GM21786 (cell line): ENCODE data around the gene FEM1C.
"Not testable (repeated sequence)": the region's sequence is repeated elsewhere in the genome, so short reads cannot be mapped to it uniquely, and the experiment has no call there.

Source experiments
- ATAC-seq: cut with Tn5 transposase; IDR thresholded peaks from one replicate; pipeline ENCODE4 v1.9.1; 2021; ENCODE audit not compliant: unreplicated experiment

FEM1C gene

DNA sequence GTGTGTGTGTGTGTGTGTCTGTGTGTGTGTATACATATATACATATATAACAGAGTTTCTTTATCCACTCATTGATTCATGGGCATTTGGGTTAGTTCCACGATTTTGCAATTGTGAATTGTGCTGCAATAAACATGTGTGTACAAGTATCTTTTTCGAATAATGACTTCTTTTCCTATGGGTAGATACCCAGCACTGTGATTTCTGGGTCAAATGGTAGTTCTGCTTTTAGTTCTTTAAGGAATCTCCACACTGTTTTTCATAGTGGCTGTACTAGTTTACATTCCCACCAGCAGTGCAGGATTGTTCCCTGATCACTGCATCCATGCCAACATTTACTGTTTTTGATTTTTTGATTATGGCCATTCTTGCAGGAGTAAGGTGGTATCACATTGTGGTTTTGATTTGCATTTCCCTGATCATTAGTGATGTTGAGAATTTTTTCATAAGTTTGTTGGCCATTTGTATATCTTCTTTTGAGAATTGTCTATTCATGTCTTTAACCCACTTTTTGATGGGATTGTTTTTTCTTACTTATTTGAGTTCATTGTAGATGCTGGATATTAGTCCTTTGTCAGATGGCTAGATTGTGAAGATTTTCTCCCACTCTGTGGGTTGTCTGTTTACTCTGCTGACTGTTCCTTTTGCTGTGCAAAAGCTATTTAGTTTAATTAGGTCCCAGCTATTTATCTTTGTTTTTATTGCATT is 65.3 kb downstream of the FEM1C start:
- ATAC-seq: not testable (repeated sequence)

DNA sequence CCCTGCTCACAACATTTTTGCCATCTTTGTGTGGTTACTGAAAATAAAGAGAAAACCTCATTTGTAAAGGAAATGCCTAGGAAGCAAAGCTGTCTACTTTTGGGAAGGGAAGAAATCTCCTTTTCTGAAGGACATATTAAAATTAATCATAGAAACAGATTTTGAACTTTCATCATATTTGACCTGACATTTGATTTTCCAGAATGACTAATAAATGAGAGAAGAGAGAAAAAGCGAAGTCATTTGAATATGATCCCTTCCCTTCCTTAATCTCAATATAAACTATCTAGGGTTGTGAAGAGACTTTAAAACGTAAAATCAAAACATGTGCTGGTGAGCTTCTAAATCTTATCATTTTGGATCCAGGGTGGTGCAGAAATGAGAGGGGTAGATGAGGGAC is 66.3 kb downstream of the FEM1C start:
- no peak for ATAC-seq

DNA sequence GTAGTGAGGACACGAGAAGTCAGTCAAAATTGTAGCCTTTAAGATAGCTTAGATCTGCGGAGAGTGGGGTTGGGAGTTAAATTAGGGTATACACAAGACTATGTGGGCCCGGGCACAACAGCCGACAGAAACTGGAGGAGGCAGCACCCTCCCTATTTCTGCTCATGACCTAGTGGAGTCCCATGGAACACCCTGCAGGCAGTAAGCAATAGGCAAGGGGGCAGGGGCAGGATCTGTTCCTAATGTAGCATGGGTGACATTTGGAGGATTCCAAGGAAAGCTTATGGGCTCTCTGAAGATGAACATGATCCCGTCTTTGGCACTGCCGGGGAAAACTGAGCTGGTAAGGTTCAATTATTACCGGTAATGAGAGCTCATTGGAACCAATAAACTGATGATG is 67.0 kb downstream of the FEM1C start:
- no peak for ATAC-seq

DNA sequence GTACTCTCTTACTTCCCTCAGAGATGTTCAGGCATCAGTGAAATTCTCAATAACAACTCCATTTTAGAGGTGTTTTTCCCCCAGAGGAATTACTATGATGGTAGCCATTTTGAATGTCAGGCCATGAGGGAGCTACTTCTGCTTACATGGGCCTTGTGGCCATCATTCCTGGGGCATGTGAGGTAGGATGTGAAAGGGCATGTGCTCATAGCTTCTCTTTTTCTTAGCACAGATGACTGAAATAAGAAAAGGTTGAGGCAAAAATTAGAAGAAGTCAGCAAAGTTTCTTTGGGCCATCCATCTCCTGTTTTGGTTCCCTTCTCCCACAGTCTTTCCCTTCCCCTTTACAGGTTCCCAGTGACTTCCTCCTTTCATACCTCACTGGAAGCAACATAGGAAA is 68.8 kb downstream of the FEM1C start:
- no peak for ATAC-seq

DNA sequence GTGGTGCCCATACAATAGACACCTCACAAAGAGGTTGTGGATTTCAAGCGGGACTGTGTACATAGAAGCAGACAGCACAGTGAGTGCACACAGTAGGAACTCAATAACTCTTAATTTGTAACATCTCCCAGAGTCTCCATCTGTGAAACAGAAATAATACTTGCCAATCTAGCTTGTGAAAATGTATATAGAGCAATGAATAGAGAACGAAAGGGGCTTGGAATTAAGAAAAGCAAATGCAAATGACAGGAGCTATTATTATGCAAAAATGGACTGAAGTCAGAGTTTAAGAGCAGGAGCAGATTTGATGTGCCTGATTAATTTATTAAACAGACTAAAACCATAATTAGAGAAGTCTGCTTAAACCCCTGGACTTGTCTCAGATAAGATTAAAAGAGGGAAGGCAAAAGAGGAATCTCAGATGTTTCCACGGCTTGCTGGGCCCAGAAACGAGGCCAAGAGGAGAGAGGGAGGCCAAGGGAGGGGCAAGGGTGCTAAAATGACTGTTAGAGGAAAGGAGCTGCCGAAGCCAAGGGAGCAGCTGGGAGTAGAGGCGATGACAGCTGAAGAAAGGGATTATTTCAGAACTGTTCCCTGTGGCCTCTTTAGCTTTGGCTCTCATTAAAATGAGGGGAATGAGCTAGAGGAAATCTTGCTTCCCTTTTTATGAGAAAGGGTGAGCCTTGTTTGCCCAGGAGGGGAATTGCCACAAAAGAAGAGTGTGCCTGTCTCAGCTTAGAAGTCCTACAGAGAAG is 72.1 kb downstream of the FEM1C start:
- ATAC-seq: no peak

DNA sequence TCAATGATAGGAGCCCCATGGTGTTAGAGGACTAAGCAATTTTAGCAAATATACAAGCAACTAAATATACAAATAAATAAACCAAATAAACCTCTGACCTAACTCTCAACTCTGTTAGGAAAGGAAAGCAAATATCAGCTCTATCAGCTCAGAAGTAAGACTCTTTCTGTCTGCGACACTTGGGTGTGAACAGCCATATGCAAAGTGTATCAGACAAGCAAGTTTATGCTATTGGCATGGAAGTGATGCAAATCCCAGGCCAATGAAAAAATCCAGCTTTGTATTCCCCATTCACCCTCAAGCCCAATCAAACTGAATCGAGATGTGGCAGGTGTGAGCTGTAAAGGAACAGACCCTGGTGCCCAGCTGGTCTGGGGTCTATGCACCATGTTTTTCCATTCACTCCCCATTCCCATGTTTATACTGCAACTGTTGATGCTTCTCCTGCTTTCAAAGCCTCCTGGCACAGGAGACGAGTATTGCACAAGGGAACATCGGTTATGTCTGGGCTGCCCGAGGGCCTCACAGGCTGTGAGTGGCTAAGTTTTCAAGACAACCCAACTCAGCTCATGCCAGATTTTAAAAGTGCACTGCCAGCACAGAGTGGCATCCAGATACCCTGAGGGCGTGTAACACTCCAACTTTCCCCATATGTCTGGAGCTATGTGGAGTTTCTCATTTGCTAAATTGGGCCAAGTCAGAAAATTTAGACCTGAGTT is 73.1 kb downstream of the FEM1C start:
- ATAC-seq: no peak

DNA sequence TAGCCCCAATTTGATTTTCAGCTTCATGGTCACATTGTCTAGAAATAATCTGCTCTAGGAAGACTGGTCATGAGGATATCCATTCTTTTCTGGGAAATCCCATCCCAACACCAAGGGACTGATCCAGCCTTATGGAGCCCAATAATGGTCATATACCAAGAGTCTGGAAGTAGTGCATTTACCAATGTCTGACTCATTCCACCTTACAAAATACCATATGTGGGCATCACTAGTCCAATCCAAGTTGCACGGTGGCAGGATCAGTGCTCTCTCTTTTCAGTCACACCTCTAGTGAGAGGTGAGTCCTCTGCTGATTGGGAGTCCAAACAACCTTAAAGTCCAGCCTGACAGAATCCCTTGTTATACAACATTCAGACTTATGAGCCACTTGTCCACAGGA is 73.7 kb downstream of the FEM1C start:
- no peak for ATAC-seq
